Endodermal cell (in vitro differentiated cells): ENCODE data around the gene PFKL. TPM values are rescaled to one million over a fixed set of nuclear protein-coding genes. Genes with fewer than 3 reads are reported as not detected.
A peak's percentile ranks its signal among the peaks of the same experiment; 100 is the strongest.

Experiments
- DNase-seq: peaks from one replicate; pipeline ENCODE4 v3.0.0-alpha.2; 2017
- H3K27ac ChIP-seq: 2 replicates; pipeline ENCODE4 v1.5.1; 2013; ENCODE audit warnings: mild to moderate bottlenecking, low read depth, low read length, moderate library complexity
- H3K27me3 ChIP-seq: 2 replicates; pipeline ENCODE4 v1.6.1; 2013; ENCODE audit warnings: mild to moderate bottlenecking, low read length, moderate library complexity; ENCODE audit not compliant: insufficient read depth, control insufficient read depth, poor library complexity, severe bottlenecking
- H3K36me3 ChIP-seq: 2 replicates; pipeline ENCODE4 v1.7.0; 2013; ENCODE audit warnings: mild to moderate bottlenecking, low read length, moderate library complexity; ENCODE audit not compliant: control insufficient read depth, insufficient read depth
- H3K4me1 ChIP-seq: one replicate; pipeline ENCODE4 v1.7.0; 2013; ENCODE audit warnings: low read length; ENCODE audit not compliant: control insufficient read depth, insufficient read depth
- H3K4me3 ChIP-seq: 2 replicates; pipeline ENCODE4 v1.5.1; 2013; ENCODE audit warnings: mild to moderate bottlenecking, low read length, moderate library complexity
- H3K9ac ChIP-seq: 2 replicates; pipeline ENCODE4 v1.6.1; 2013; ENCODE audit warnings: mild to moderate bottlenecking, low read length, moderate library complexity; ENCODE audit not compliant: poor library complexity, severe bottlenecking; ENCODE audit errors: extremely low read depth
- H3K9me3 ChIP-seq: 2 replicates; pipeline ENCODE4 v1.6.1; 2013; ENCODE audit warnings: mild to moderate bottlenecking, low read length, moderate library complexity; ENCODE audit not compliant: control insufficient read depth
- H3K27ac Mint-ChIP-seq: 2 replicates; pipeline ENCODE4 v1.8.0; 2020; ENCODE audit warnings: mixed read lengths
- H3K27me3 Mint-ChIP-seq: 2 replicates; pipeline ENCODE4 v1.8.0; 2021; ENCODE audit warnings: mild to moderate bottlenecking, mixed read lengths; ENCODE audit not compliant: insufficient read depth
- H3K36me3 Mint-ChIP-seq: 2 replicates; pipeline ENCODE4 v1.8.0; 2020; ENCODE audit warnings: low read depth, mixed read lengths
- H3K4me1 Mint-ChIP-seq: 2 replicates; pipeline ENCODE4 v1.8.0; 2020; ENCODE audit warnings: mixed read lengths
- H3K4me3 Mint-ChIP-seq: 2 replicates; pipeline ENCODE4 v1.8.0; 2020; ENCODE audit warnings: mild to moderate bottlenecking, moderate library complexity, mixed read lengths
- H3K9me3 Mint-ChIP-seq: 2 replicates; pipeline ENCODE4 v1.8.0; 2020; ENCODE audit warnings: mild to moderate bottlenecking, mixed read lengths
- WGBS, 2 experiments: methylation state at CpG; one replicate each; pipeline versions ENCODE4 v1.1.5 to v1.1.7; 2013; ENCODE audit warnings: missing lambda C conversion rate in 2 of 2, mixed read lengths in 1 of 2; ENCODE audit not compliant: insufficient coverage in 1 of 2, insufficient read length in 1 of 2; 5-methylcytosine and 5-hydroxymethylcytosine counted together
- total RNA-seq, 2 donors: library from RNA; stranded (reverse); fragmentation: NEBNext Ultra II Directional in 1 of 2; extraction: Animal tissue kit (Norgen Biotek cat#: 25700) in 1 of 2; gene quantifications; 2 replicates in 1 of 2; 3 replicates in 1 of 2; pipeline ENCODE4 v1.2.1, GENCODE V29; 2021
- TF ChIP-seq, protein P1 (sequence below): fragments of 200-600 bp; sonication (generic); conservative IDR thresholded peaks from 2 replicates; pipeline ENCODE4 v1.5.0; 2021; ENCODE audit warnings: antibody characterized with exemption, mild to moderate bottlenecking

The PFKL gene
- total RNA-seq, 2 donors from 2014 or later: 195 to 198 TPM

DNA sequence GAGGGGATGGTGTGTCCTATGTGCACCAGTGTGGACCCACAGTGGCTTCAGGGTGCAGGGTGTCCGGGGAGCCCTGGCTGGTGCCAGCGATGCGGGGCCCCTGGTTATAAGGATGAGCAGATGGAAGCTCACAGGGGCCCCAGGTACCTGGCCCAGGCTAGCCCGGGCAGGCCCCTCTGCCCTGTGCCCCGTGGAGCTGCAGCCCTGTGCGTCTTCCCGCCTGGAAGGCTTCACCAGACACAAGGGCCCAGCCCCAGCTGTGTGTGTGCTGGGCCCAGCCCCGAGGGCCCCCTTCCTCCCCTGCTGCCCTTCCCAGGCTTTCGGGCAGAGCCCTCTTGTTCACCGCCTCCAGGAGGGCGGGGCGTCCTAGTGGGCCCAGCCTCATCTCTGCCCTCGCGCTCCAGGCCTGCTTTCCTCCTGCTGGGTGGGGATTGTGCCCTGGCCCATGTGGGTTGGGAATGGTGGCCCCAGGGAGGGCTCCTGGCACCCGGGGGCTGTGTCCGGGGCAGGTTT is 15.9 kb downstream of the PFKL start:
- Histone ChIP-seq H3K27me3 (no peaks in the 10 kb centered on the region), H3K4me3 (no peak overlapping the region), H3K9me3 (no peaks in the 10 kb centered on the region), H3K27ac (peak overlapping the region; percentile 38), H3K4me1 (no peaks in the 10 kb centered on the region), H3K9ac (no peak overlapping the region), H3K36me3 (peaks cover 35% of the 10 kb centered on the region)
- 94 to 96% methylated on average over 6 to 16 of the region's 16 CpGs for WGBS, 2 experiments
- Mint-ChIP-seq H3K9me3 (no peaks in the 10 kb centered on the region), H3K4me3 (no peak overlapping the region), H3K27me3 (no peaks in the 10 kb centered on the region), H3K36me3 (peaks cover 25% of the 10 kb centered on the region), H3K27ac (no peak overlapping the region), H3K4me1 (no peaks in the 10 kb centered on the region)
- TF ChIP-seq, protein P1, sequence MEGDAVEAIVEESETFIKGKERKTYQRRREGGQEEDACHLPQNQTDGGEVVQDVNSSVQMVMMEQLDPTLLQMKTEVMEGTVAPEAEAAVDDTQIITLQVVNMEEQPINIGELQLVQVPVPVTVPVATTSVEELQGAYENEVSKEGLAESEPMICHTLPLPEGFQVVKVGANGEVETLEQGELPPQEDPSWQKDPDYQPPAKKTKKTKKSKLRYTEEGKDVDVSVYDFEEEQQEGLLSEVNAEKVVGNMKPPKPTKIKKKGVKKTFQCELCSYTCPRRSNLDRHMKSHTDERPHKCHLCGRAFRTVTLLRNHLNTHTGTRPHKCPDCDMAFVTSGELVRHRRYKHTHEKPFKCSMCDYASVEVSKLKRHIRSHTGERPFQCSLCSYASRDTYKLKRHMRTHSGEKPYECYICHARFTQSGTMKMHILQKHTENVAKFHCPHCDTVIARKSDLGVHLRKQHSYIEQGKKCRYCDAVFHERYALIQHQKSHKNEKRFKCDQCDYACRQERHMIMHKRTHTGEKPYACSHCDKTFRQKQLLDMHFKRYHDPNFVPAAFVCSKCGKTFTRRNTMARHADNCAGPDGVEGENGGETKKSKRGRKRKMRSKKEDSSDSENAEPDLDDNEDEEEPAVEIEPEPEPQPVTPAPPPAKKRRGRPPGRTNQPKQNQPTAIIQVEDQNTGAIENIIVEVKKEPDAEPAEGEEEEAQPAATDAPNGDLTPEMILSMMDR: no peak
- no peak for DNase-seq

DNA sequence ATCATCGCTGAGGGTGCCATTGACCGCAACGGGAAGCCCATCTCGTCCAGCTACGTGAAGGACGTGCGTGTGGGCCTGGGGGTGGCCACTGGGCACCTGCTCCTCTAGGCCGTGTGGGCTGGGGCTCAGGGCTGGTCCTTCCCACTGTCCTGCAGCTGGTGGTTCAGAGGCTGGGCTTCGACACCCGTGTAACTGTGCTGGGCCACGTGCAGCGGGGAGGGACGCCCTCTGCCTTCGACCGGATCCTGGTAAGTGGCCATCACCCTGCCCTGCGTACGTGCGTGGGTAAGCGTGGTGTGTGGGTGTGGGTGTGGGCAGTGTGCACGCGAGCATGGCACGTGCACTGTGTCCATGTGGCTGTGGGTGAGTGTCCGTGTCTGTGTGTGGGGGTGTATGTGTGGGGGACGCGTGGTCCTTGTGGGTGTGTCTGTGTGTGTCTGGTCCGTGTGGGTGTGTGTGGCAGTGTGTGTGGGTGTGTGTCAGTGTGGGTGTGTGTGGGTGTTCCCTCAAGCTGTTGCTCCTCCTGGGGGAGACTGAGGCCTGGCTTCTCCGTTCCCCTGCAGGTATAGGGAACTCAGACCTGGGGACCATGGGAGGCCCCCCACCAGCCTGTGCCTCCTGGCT is 16.5 kb downstream of the PFKL start:
- H3K4me1 ChIP-seq: no peaks in the 10 kb centered on the region
- Mint-ChIP-seq H3K27ac (no peak overlapping the region), H3K36me3 (peaks cover 20% of the 10 kb centered on the region), H3K4me1 (no peaks in the 10 kb centered on the region), H3K9me3 (no peaks in the 10 kb centered on the region), H3K27me3 (no peaks in the 10 kb centered on the region), H3K4me3 (no peak overlapping the region)
- H3K4me3 ChIP-seq: no peak overlapping the region
- no peak overlapping the region for H3K9ac ChIP-seq
- peaks cover 32% of the 10 kb centered on the region for H3K36me3 ChIP-seq
- no peaks in the 10 kb centered on the region for H3K27me3 ChIP-seq
- no peaks in the 10 kb centered on the region for H3K9me3 ChIP-seq
- H3K27ac ChIP-seq: peak overlapping the region; percentile 38
- TF ChIP-seq, protein P1: no peak
- whole genome bisulfite sequencing, 2 experiments: 97% methylated on average over 16 to 27 of the region's 27 CpGs
- DNase-seq: no peak

DNA sequence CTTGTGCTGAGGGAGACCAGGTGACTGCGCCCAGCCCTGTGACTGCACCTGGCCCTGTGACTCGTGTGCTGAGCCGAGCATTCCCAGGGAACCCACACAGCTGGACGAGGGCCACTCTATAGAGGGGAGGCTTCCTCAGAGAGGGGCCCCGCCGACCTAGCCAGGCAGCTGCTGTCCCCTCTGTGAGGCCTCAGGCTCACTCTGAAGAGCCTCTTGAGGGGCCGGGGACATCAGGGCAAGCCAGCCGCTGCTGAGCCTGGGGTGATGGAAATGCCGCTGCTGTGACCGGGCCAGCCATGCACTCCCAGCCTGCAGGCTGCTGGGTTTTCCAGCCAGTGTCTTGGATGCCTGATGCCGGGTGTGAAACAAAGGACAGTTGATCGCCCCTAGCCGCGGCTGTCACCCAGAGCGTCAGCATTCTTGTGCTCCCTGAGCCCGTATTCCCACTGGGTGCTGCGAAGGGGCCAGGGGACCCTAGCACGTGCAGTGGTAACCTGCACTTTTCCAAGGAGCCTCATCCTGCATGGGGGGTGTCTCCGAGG is 17.5 kb downstream of the PFKL start:
- 95 to 97% methylated on average over 14 to 19 of the region's 19 CpGs for WGBS, 2 experiments
- no peak overlapping the region for H3K4me3 ChIP-seq
- peaks cover 16% of the 10 kb centered on the region for H3K36me3 Mint-ChIP-seq

More for the DNA sequence above, 17.5 kb downstream of the PFKL start:
- Histone ChIP-seq H3K4me1 (no peaks in the 10 kb centered on the region), H3K36me3 (peaks cover 23% of the 10 kb centered on the region), H3K27ac (no peak overlapping the region), H3K9ac (no peak overlapping the region), H3K27me3 (no peaks in the 10 kb centered on the region), H3K9me3 (no peaks in the 10 kb centered on the region)
- TF ChIP-seq, protein P1: no peak
- no peak overlapping the region for H3K27ac Mint-ChIP-seq
- H3K9me3 Mint-ChIP-seq: no peaks in the 10 kb centered on the region
- H3K4me3 Mint-ChIP-seq: no peak overlapping the region
- H3K4me1 Mint-ChIP-seq: no peaks in the 10 kb centered on the region
- no peaks in the 10 kb centered on the region for H3K27me3 Mint-ChIP-seq
- DNase-seq: no peak
